ENCODE results near the gene STK38.

STK38 gene

DNA sequence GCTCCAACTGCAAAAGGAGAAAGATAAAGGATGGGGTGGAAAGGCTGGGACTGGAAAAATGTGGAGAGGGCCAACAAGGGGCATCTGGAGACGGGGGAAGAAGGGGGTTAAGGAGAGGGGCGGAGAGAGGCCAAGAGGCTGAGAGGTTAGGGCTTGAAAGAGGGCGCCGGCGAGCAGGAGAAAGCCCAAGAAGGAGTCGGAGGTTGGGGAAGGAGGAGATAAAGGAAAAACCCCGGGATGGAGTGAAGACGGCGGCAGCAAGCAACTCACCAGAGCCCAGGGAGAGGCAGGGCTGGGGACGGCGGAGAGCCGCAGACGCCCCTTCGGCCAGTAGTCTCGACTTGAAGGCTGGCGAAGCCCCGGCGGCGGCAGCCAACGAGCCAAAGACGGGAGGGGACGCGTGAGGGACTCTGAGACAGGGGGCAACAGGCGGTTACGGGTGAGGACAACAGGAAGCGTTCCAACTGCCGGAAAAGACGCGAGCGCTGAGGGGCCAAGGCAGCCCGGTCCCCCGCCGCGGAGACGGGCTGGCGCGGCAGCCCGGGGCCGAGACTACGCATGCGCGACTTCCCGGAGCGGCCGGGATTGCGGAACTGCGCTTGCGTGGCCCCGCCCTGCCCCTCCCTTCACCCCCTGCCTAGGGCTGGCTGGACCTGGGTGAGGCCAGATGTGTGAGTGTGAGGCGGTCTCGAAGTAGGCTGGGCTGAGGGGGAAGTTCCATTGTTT, at the start of gene STK38:
STK38 (minus strand) TSS at position 560 of the 726 bp plus-strand sequence. CDS start 7,277 bp downstream, outside the sequence.
- peak within 1 kb of the TSS; percentile 95 for H2AFZ ChIP-seq
- H3K9ac ChIP-seq: peak within 1 kb of the TSS; percentile 73
- H3K4me3 ChIP-seq (ENCODE audit: low read depth, low read length): peak within 1 kb of the TSS; percentile 98
- H3K27ac ChIP-seq: peak within 1 kb of the TSS; percentile 78
- peaks cover 21% of the 10 kb centered on the region for H3K79me2 ChIP-seq
- H3K4me1 ChIP-seq: peaks cover 5% of the 10 kb centered on the region
- TF ChIP-seq, protein P1, sequence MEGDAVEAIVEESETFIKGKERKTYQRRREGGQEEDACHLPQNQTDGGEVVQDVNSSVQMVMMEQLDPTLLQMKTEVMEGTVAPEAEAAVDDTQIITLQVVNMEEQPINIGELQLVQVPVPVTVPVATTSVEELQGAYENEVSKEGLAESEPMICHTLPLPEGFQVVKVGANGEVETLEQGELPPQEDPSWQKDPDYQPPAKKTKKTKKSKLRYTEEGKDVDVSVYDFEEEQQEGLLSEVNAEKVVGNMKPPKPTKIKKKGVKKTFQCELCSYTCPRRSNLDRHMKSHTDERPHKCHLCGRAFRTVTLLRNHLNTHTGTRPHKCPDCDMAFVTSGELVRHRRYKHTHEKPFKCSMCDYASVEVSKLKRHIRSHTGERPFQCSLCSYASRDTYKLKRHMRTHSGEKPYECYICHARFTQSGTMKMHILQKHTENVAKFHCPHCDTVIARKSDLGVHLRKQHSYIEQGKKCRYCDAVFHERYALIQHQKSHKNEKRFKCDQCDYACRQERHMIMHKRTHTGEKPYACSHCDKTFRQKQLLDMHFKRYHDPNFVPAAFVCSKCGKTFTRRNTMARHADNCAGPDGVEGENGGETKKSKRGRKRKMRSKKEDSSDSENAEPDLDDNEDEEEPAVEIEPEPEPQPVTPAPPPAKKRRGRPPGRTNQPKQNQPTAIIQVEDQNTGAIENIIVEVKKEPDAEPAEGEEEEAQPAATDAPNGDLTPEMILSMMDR (IDR thresholded peaks at IDR 0.05): peak; percentile 5
- H3K9me3 ChIP-seq (ENCODE audit: control insufficient read depth, low read length): no peaks in the 10 kb centered on the region
- peak within 1 kb of the TSS; percentile 78 for H3K4me2 ChIP-seq (ENCODE audit: low read length)
- no peaks in the 10 kb centered on the region for H3K36me3 ChIP-seq (ENCODE audit: control insufficient read depth, insufficient read depth, low read length)
- no peaks in the 10 kb centered on the region for H3K27me3 ChIP-seq (ENCODE audit: control insufficient read depth, insufficient read depth, low read length)

- H3K9ac ChIP-seq: no peak overlapping the region
- H3K36me3 ChIP-seq (ENCODE audit: control insufficient read depth, insufficient read depth, low read length): no peaks in the 10 kb centered on the region
- H3K4me3 ChIP-seq (ENCODE audit: low read depth, low read length): peak overlapping the region; percentile 95
- no peaks in the 10 kb centered on the region for H3K9me3 ChIP-seq (ENCODE audit: control insufficient read depth, low read length)
- H2AFZ ChIP-seq: no peak overlapping the region
- H3K4me2 ChIP-seq (ENCODE audit: low read length): peak overlapping the region; percentile 89
- TF ChIP-seq, protein P1 (IDR thresholded peaks at IDR 0.05): no peak
- no peaks in the 10 kb centered on the region for H3K27me3 ChIP-seq (ENCODE audit: control insufficient read depth, insufficient read depth, low read length)
- peaks cover 36% of the 10 kb centered on the region for H3K4me1 ChIP-seq
- H3K79me2 ChIP-seq: peaks cover 57% of the 10 kb centered on the region
- peak overlapping the region; percentile 98 for H3K27ac ChIP-seq
Observed at GRCh38 chr6:36596356-36596755, 49.1 kb upstream of the STK38 start.

DNA sequence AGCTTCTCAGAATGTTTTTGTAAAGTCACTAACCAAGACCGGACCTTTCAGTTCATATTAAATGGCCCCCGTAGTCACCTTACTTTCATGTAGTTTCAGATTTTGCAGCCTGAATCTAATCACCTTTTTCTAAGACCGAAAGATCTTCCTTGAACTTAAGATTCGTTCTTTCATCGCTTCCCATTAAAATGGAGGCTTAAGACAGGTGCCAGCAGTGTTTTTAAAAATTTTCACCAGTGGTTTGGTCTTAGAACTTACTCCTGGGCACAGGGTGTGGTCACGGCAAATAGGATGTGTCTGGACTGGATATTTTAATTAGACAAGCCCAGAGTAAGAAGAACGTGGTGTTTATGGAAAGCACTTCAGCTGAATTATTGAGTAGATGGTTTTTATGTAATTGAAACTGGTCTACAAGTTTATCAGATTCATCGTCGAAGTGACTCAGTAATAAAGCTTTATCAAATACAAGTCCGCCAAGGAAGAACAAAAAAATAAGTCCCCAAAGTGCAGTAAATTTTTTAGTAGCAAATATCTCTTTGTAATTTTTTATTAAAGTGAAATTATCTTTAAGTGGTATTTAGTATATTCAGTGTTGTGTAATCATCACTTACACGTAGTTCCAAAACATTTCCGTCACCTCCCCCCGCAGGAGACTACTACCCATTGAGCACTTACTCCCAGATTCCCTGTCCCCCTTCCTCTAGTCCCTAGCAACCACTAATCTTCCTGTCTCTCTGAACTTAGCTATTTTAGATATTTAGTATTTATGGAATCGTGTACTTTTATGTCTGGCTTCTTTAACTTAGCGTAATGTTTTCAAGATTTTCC, 47.8 kb upstream of the STK38 start:
- Histone ChIP-seq H3K27ac (peak overlapping the region; percentile 98), H3K9ac (peak overlapping the region; percentile 44), H3K4me1 (peaks cover 26% of the 10 kb centered on the region), H3K4me2 (ENCODE audit: low read length) (peak overlapping the region; percentile 89), H3K79me2 (peaks cover 51% of the 10 kb centered on the region), H3K4me3 (ENCODE audit: low read depth, low read length) (peak overlapping the region; percentile 95), H3K9me3 (ENCODE audit: control insufficient read depth, low read length) (no peaks in the 10 kb centered on the region), H2AFZ (peak overlapping the region; percentile 89), H3K27me3 (ENCODE audit: control insufficient read depth, insufficient read depth, low read length) (no peaks in the 10 kb centered on the region), H3K36me3 (ENCODE audit: control insufficient read depth, insufficient read depth, low read length) (no peaks in the 10 kb centered on the region)
- TF ChIP-seq, protein P1 (IDR thresholded peaks at IDR 0.05): no peak

GRCh38 chr6:36594029-36594815, 46.9 kb upstream of the STK38 start, which contains the start of gene SRSF3:
SRSF3 (plus strand) TSS chr6:36594362; CDS start chr6:36596763, 2,401 bp downstream.
- Histone ChIP-seq H3K27ac (peak within 1 kb of the TSS; percentile 98), H3K9ac (peak within 1 kb of the TSS; percentile 44), H3K4me3 (ENCODE audit: low read depth, low read length) (peak within 1 kb of the TSS; percentile 95), H3K79me2 (peaks cover 43% of the 10 kb centered on the region), H3K4me2 (ENCODE audit: low read length) (peak within 1 kb of the TSS; percentile 89), H3K4me1 (peaks cover 23% of the 10 kb centered on the region), H3K36me3 (ENCODE audit: control insufficient read depth, insufficient read depth, low read length) (no peaks in the 10 kb centered on the region), H2AFZ (peak within 1 kb of the TSS; percentile 89), H3K27me3 (ENCODE audit: control insufficient read depth, insufficient read depth, low read length) (no peaks in the 10 kb centered on the region), H3K9me3 (ENCODE audit: control insufficient read depth, low read length) (no peaks in the 10 kb centered on the region)
- TF ChIP-seq, protein P1 (IDR thresholded peaks at IDR 0.05): peak; percentile 67

Measured in parathyroid adenoma (tissue), 2 donors.